Liver (tissue), 9 donors: Measurements from ENCODE around the gene PLPP2. TPM values are rescaled to one million over a fixed set of nuclear protein-coding genes. Genes with fewer than 3 reads are reported as not detected.

Source experiments
- DNase-seq: peaks from one replicate; pipeline ENCODE4 v3.0.0-alpha.2; 2017; ENCODE audit warnings: low spot score
- H3K27ac ChIP-seq, 2 donors: one replicate each; pipeline ENCODE4 v1.7.0; 2013; ENCODE audit warnings: inconsistent platforms in 2 of 2, low read length in 2 of 2, control low read depth in 1 of 2, low read depth in 1 of 2, mild to moderate bottlenecking in 1 of 2
- H3K27me3 ChIP-seq, 4 donors: one replicate each; pipeline versions ENCODE4 v1.6.1 to v1.7.0; 2013; ENCODE audit warnings: low read length in 3 of 4, inconsistent platforms in 1 of 4, mild to moderate bottlenecking in 1 of 4, moderate library complexity in 1 of 4; ENCODE audit not compliant: control insufficient read depth in 4 of 4, insufficient read depth in 4 of 4
- H3K36me3 ChIP-seq, 4 donors: one replicate each; pipeline versions ENCODE4 v1.6.1 to v1.7.0; 2013; ENCODE audit warnings: low read length in 3 of 4, mild to moderate bottlenecking in 3 of 4, low read depth in 1 of 4, moderate library complexity in 1 of 4; ENCODE audit not compliant: control insufficient read depth in 4 of 4, insufficient read depth in 3 of 4
- H3K4me1 ChIP-seq, 4 donors: one replicate each; pipeline versions ENCODE4 v1.6.1 to v1.7.0; 2013; ENCODE audit warnings: low read length in 3 of 4, mild to moderate bottlenecking in 3 of 4, moderate library complexity in 1 of 4; ENCODE audit not compliant: control insufficient read depth in 4 of 4, insufficient read depth in 4 of 4
- H3K4me3 ChIP-seq, 3 donors: one replicate each; pipeline versions ENCODE4 v1.6.1 to v1.7.0; 2013; ENCODE audit warnings: low read length in 3 of 3, control low read depth in 1 of 3, low read depth in 1 of 3, mild to moderate bottlenecking in 1 of 3
- H3K9ac ChIP-seq, 2 donors: one replicate each; pipeline ENCODE4 v1.7.0; 2013; ENCODE audit warnings: low read length in 2 of 2, mild to moderate bottlenecking in 2 of 2, moderate library complexity in 2 of 2, control low read depth in 1 of 2, low read depth in 1 of 2
- H3K9me3 ChIP-seq, 4 donors: one replicate each; pipeline versions ENCODE4 v1.6.1 to v1.7.0; 2013; ENCODE audit warnings: low read length in 3 of 4; ENCODE audit not compliant: control insufficient read depth in 4 of 4
- EGR1 ChIP-seq, 2 donors: IDR thresholded peaks; 2 replicates each; pipeline ENCODE4 v1.6.1; 2016 to 2018; ENCODE audit warnings: antibody characterized with exemption in 2 of 2, low read depth in 2 of 2
- FOXA1 ChIP-seq: IDR thresholded peaks from 2 replicates; pipeline ENCODE4 v1.6.1; 2016; ENCODE audit warnings: antibody characterized with exemption
- FOXA2 ChIP-seq: IDR thresholded peaks from 2 replicates; pipeline ENCODE4 v1.6.1; 2016; ENCODE audit warnings: antibody characterized with exemption
- GABPA ChIP-seq, 2 donors: IDR thresholded peaks in 1 of 2; conservative IDR thresholded peaks in 1 of 2; 2 replicates each; pipeline ENCODE4 v1.6.1; 2016; ENCODE audit warnings: antibody characterized with exemption in 2 of 2, mild to moderate bottlenecking in 1 of 2, moderate library complexity in 1 of 2
- HNF4A ChIP-seq, 2 donors: conservative IDR thresholded peaks; 2 replicates each; pipeline ENCODE4 v1.6.1; 2016; ENCODE audit warnings: antibody characterized with exemption in 2 of 2, mild to moderate bottlenecking in 2 of 2
- HNF4G ChIP-seq: IDR thresholded peaks from 2 replicates; pipeline ENCODE4 v1.6.1; 2016; ENCODE audit warnings: antibody characterized with exemption
- JUND ChIP-seq, 2 donors: IDR thresholded peaks; 2 replicates each; pipeline ENCODE4 v1.6.1; 2016; ENCODE audit warnings: antibody characterized with exemption in 2 of 2
- NR2F2 ChIP-seq: IDR thresholded peaks from 2 replicates; pipeline ENCODE4 v1.6.1; 2016; ENCODE audit warnings: antibody characterized with exemption
- RAD21 ChIP-seq, 2 donors: IDR thresholded peaks; 2 replicates each; pipeline ENCODE4 v1.6.1; 2016; ENCODE audit warnings: antibody characterized with exemption in 2 of 2, mild to moderate bottlenecking in 2 of 2
- RXRA ChIP-seq, 2 donors: IDR thresholded peaks; 2 replicates each; pipeline ENCODE4 v1.6.1; 2017 to 2018; ENCODE audit warnings: antibody characterized with exemption in 2 of 2, mild to moderate bottlenecking in 1 of 2
- SP1 ChIP-seq: IDR thresholded peaks from 2 replicates; pipeline ENCODE4 v1.6.1; 2018; ENCODE audit warnings: antibody characterized with exemption, mild to moderate bottlenecking
- TAF1 ChIP-seq: conservative IDR thresholded peaks from 2 replicates; pipeline ENCODE4 v1.6.1; 2016; ENCODE audit warnings: antibody characterized with exemption, mild to moderate bottlenecking
- WGBS: extraction: QIAGEN DNeasy Blood & Tissue Kit; methylation state at CpG from one replicate; pipeline ENCODE4 v1.1.7; 2013; 5-methylcytosine and 5-hydroxymethylcytosine counted together
- polyA plus RNA-seq, 2 donors: library from polyadenylated mRNA; stranded (reverse) in 1 of 2; unstranded in 1 of 2; fragments of 200-250 nt in 1 of 2; fragments of >200 nt in 1 of 2; fragmentation: Nextera tagmentation in 1 of 2; extraction: Ambion mirVana in 1 of 2; gene quantifications; one replicate each; pipeline versions ENCODE4 v1.2.1 to v1.2.3, GENCODE V29; 2013 to 2015
- total RNA-seq, 2 donors: library from RNA; depleted of rRNA; stranded (reverse); fragments of >200 nt; gene quantifications; one replicate each; pipeline ENCODE4 v1.2.3, GENCODE V29; 2014
- TF ChIP-seq, protein P1 (sequence below): IDR thresholded peaks from 2 replicates; pipeline ENCODE4 v1.6.1; 2016; ENCODE audit warnings: antibody characterized with exemption
- TF ChIP-seq, protein P2 (sequence below): IDR thresholded peaks from 2 replicates; pipeline ENCODE4 v1.6.1; 2016; ENCODE audit warnings: antibody characterized with exemption
- TF ChIP-seq, protein P3 (sequence below): IDR thresholded peaks from 2 replicates; pipeline ENCODE4 v1.6.1; 2016; ENCODE audit warnings: antibody characterized with exemption, mild to moderate bottlenecking
- TF ChIP-seq, protein P4 (sequence below): IDR thresholded peaks from 2 replicates; pipeline ENCODE4 v1.6.1; 2016; ENCODE audit warnings: antibody characterized with exemption
- donor health status: healthy.
- donor health status: healthy.
- donor health status: healthy.
- donor health status: healthy.
- donor health status: healthy.

The PLPP2 gene
- total and polyA plus RNA-seq, 4 donors: 0.75 to 5.9 (median 2.0) TPM

DNA sequence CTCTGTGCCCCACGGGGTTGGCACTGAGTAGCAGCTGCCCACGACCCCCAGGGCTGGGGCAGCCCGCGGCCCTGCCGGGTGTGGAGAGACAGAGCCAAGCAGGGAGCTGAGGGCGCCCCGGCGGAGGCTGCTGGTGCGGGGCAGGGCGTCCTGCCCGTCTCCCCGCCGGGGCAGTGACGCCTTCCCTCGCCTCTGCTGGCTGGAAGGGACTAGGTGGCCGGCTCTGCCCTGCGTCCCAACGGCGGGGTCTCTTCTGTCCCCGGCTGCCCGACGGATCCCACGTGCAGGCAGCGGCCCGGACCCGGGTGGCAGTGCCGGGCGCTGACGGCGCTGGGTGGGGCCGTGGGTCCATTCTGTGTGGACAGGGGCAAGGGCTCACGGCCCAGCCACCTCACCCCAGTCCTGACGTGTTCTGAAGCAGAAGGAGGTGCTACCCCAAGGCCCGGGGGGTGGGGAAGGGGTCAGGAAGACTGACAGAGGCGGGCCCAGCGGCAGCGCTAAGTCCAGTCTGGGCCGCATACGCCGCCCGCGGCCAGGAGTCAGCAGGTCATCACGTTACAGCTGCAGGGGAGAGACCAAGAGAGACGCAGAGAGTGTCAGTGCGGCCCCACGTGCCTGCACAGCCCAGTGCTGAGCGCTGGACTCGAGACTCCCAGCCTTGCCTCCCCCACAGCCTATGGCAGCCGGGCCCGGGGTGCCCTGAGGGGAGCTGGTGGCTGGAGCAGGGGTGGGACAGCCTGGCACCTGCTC lies 15.1 kb upstream of the PLPP2 start:
- Histone ChIP-seq H3K9ac (no peak overlapping the region), H3K36me3 (peaks cover 0 to 30% (median 10%) of the 10 kb centered on the region in 4 donors), H3K4me1 (no peaks in the 10 kb centered on the region), H3K27ac (no peak overlapping the region), H3K9me3 (no peaks in the 10 kb centered on the region), H3K27me3 (no peaks in the 10 kb centered on the region), H3K4me3 (no peak overlapping the region)
- no peak for DNase-seq
- TF ChIP-seq, protein P1, sequence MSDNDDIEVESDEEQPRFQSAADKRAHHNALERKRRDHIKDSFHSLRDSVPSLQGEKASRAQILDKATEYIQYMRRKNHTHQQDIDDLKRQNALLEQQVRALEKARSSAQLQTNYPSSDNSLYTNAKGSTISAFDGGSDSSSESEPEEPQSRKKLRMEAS: no peak
- TF ChIP-seq RAD21 (IDR thresholded peaks at IDR 0.05) (no peak), FOXA2 (no peak), TAF1 (no peak), EGR1 (IDR thresholded peaks at IDR 0.05; ENCODE audit: low read depth in 2 of 2) (no peak), SP1 (no peak), GABPA (IDR thresholded peaks at IDR 0.05 in 1 of 2, conservative IDR thresholded peaks at IDR 0.05 in 1 of 2) (no peak), HNF4G (no peak), HNF4A (conservative IDR thresholded peaks at IDR 0.05) (no peak), JUND (IDR thresholded peaks at IDR 0.05) (no peak), FOXA1 (no peak)
- TF ChIP-seq, protein P2, sequence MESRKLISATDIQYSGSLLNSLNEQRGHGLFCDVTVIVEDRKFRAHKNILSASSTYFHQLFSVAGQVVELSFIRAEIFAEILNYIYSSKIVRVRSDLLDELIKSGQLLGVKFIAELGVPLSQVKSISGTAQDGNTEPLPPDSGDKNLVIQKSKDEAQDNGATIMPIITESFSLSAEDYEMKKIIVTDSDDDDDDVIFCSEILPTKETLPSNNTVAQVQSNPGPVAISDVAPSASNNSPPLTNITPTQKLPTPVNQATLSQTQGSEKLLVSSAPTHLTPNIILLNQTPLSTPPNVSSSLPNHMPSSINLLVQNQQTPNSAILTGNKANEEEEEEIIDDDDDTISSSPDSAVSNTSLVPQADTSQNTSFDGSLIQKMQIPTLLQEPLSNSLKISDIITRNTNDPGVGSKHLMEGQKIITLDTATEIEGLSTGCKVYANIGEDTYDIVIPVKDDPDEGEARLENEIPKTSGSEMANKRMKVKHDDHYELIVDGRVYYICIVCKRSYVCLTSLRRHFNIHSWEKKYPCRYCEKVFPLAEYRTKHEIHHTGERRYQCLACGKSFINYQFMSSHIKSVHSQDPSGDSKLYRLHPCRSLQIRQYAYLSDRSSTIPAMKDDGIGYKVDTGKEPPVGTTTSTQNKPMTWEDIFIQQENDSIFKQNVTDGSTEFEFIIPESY: no peak
- TF ChIP-seq, protein P3, sequence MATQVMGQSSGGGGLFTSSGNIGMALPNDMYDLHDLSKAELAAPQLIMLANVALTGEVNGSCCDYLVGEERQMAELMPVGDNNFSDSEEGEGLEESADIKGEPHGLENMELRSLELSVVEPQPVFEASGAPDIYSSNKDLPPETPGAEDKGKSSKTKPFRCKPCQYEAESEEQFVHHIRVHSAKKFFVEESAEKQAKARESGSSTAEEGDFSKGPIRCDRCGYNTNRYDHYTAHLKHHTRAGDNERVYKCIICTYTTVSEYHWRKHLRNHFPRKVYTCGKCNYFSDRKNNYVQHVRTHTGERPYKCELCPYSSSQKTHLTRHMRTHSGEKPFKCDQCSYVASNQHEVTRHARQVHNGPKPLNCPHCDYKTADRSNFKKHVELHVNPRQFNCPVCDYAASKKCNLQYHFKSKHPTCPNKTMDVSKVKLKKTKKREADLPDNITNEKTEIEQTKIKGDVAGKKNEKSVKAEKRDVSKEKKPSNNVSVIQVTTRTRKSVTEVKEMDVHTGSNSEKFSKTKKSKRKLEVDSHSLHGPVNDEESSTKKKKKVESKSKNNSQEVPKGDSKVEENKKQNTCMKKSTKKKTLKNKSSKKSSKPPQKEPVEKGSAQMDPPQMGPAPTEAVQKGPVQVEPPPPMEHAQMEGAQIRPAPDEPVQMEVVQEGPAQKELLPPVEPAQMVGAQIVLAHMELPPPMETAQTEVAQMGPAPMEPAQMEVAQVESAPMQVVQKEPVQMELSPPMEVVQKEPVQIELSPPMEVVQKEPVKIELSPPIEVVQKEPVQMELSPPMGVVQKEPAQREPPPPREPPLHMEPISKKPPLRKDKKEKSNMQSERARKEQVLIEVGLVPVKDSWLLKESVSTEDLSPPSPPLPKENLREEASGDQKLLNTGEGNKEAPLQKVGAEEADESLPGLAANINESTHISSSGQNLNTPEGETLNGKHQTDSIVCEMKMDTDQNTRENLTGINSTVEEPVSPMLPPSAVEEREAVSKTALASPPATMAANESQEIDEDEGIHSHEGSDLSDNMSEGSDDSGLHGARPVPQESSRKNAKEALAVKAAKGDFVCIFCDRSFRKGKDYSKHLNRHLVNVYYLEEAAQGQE: no peak
- WGBS: 97% methylated on average over 50 of the region's 50 CpGs

DNA sequence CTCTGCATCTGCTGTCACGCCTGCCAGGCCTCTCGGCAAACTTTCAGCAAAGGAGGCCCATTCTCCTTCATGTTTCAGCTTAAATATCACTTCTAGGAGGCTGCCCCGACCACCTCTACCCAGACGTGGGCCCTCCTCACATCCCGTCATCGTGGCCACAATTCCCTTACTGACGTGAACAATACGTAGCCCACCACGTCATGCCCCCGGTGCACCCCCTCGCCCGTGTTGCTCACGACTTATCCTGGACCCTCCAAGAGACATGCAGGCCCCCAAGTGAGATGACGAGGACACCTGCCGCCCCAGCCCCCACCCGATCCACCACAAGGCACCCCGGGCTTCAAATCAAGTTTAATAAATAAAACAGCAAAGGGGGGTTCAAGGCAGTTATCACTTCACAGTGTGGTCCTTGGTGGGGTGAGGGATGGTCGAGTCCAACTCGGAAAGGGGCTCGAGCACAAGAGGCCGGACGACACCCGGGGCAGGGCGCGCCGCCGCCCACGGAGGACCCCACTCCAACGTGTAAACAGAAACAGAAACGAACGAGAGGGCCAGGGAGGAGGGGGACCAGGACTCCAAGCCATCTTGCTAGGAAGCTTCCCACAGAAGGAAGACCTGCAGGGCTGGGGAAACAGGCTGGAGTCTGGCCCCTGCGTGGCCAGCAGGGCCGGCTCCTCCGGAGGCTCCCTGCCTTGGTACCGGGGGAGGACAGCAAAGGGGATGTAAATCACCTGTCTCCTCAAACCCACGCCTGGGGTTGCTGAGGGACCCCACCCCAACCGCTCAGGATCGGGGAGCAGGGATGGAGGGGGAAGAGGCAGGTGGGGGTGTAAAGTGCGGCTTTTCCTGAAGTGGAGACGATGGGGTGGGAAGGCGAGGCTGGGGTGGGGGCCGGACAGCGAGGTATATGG lies 14.3 kb upstream of the PLPP2 start:
- Histone ChIP-seq H3K9me3 (no peaks in the 10 kb centered on the region), H3K36me3 (peaks cover 0 to 24% (median 8%) of the 10 kb centered on the region in 4 donors), H3K4me1 (no peaks in the 10 kb centered on the region), H3K27ac (no peak overlapping the region), H3K9ac (no peak overlapping the region), H3K27me3 (no peaks in the 10 kb centered on the region), H3K4me3 (no peak overlapping the region)
- DNase-seq: no peak
- 96% methylated on average over 43 of the region's 43 CpGs for WGBS
- TF ChIP-seq RAD21 (IDR thresholded peaks at IDR 0.05) (no peak), RXRA (IDR thresholded peaks at IDR 0.05) (no peak), HNF4A (conservative IDR thresholded peaks at IDR 0.05) (no peak), GABPA (IDR thresholded peaks at IDR 0.05 in 1 of 2, conservative IDR thresholded peaks at IDR 0.05 in 1 of 2) (no peak), FOXA2 (no peak), NR2F2 (no peak), EGR1 (IDR thresholded peaks at IDR 0.05; ENCODE audit: low read depth in 2 of 2) (no peak), TAF1 (no peak), HNF4G (no peak), FOXA1 (no peak), JUND (IDR thresholded peaks at IDR 0.05) (no peak)
- TF ChIP-seq, protein P4, sequence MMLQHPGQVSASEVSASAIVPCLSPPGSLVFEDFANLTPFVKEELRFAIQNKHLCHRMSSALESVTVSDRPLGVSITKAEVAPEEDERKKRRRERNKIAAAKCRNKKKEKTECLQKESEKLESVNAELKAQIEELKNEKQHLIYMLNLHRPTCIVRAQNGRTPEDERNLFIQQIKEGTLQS: no peak
- TF ChIP-seq, protein P1: no peak
- TF ChIP-seq, protein P3: no peak
